GM18519 (cell line): ENCODE data around the gene PRKCD.

Source experiments
- ATAC-seq: cut with Tn5 transposase; IDR thresholded peaks from one replicate; pipeline ENCODE4 v1.9.1; 2021; ENCODE audit warnings: mild to moderate bottlenecking, moderate library complexity; ENCODE audit not compliant: unreplicated experiment, low FRiP score

The PRKCD gene

DNA sequence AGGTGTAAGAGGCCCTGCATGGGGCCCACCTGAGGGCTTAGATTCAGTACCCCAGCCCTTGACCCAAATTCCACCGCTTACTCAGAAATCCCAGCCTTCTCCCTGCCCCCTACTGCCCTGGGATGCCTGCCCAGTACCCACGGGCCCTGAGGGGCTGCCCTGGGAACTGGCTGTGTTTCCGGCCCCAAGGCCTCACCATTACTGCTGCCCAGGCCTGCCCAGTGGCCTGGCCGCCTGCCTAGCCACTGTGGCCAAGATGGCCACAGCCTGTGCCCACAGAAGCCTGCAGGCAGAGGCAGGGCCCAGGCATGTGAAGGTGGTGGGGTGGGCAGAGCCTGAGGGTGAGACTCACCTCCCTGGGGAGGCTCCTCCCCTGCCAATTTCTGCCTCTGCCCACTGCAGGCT, 6.1 kb upstream of the PRKCD start:
- no peak for ATAC-seq

GRCh38 chr3:53155760-53156159, 5.2 kb upstream of the PRKCD start:
- no peak for ATAC-seq

DNA sequence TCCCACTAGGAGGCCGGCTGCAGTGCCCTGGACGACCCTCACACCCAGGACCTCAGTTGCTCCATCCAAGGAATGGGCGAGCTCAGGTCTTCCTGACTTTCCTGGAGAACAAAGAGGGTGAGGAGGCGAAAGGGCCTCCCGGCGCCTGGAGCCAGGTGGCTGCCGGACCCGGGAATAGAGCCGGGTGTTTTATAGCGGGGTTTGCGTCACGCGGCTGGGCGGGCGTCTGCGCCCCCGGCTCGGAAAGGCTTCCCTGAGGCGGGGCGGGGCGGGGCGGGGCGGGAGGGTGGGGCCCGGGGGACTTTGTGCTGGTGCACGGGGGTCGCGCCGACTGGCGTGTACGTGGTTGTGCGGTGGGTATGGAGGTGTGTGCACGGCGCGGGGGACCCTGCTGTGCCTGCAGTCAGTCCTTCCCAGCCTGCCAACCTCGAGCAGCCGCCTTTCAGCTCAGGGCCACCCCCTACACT, 4.6 kb upstream of the PRKCD start:
- no peak for ATAC-seq

- ATAC-seq: no peak
Observed at GRCh38 chr3:53157974-53158580, 2.9 kb upstream of the PRKCD start.

- ATAC-seq: no peak
Observed at GRCh38 chr3:53158765-53159155, 2.2 kb upstream of the PRKCD start.

- ATAC-seq: no peak
Observed at GRCh38 chr3:53159156-53160060, 1.6 kb upstream of the PRKCD start.

GRCh38 chr3:53160061-53160659, 849 bp upstream of the PRKCD start:
- ATAC-seq: no peak

DNA sequence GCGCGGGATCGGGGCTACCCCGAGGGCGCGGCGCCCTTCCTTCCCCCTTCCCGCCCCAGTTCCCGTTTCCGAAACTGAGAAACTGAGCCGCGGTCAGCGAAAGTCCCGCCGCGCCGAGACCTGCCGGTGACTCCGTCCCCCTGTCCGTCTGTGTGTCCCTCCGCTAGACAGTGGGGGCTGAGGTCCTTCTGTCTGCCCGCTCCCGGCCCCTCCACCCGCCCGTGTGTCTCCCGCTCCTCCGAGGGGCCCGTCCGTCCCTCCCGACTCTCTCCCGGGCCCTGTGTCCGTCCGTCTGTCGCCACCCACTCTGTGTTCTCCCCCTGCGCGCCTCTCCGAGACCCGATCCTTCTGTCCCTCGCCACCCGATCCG, 426 bp downstream of the PRKCD start:
- no peak for ATAC-seq

GRCh38 chr3:53161820-53162671, 1.0 kb downstream of the PRKCD start:
- no peak for ATAC-seq

- ATAC-seq: no peak
Observed at GRCh38 chr3:53162672-53163443, 1.8 kb downstream of the PRKCD start.

GRCh38 chr3:53163444-53164387, 2.7 kb downstream of the PRKCD start:
- no peak for ATAC-seq

- ATAC-seq: no peak
Observed at GRCh38 chr3:53164911-53165310, 3.9 kb downstream of the PRKCD start.

DNA sequence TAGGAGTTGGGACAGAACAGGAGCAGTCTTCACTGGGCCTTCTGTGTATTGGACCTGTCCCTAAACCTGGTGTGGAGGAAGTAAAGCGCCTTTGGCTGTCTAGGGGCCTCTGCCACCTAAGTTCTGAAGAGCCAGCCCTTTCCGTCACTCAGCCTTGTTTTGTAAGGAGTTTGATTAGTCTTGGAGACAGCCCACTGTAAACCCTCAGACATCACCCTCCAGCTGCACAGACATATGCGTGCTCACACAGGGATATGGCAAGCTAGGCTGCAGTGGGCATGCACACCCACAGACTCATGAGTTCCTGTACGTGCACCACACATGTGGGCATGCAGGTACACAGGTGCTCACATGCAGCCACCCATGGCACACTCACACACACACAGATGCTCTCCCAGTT, 5.2 kb downstream of the PRKCD start:
- ATAC-seq: no peak

DNA sequence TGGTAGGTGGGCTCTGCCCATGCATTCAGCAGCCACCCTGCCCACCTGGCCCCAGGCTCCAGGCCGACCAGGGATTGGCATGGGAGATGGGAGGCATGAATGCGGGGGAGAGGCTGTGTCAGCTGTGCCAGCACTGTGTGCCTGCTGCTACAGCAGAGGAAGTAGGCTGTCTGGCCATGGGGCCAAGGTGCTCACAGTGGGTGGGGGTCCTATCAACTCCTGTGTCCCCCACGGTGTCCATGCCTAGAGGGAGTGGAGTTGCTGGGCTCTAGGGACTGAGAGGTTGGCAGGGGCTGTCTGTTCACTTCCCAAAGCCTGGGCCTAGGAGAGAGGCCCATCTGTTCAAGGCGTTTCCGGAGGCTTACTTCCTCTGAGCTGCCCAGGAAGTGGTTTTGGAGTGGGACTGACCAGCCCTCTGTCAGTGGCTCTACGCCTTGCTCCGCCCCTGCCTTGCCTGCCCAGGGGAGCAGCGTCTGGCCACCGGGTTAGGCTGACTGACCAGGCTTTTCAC, 5.8 kb downstream of the PRKCD start:
- ATAC-seq: no peak

GRCh38 chr3:53167418-53168174, 6.6 kb downstream of the PRKCD start:
- no peak for ATAC-seq

- no peak for ATAC-seq
Observed at GRCh38 chr3:53168175-53168923, 7.3 kb downstream of the PRKCD start.
